PFSK-1 (cell line): ENCODE measurements around the gene ALG14.

Source experiments
- FOXP2 ChIP-seq: optimal IDR thresholded peaks from 2 replicates; pipeline ENCODE3; 2011; ENCODE audit warnings: borderline replicate concordance, control low read depth, inconsistent platforms; ENCODE audit not compliant: insufficient read depth; ENCODE audit errors: extremely low read length, extremely low read depth
- POLR2AphosphoS5 ChIP-seq: IDR thresholded peaks from 2 replicates; pipeline ENCODE4 v1.6.1; 2012; ENCODE audit warnings: low read depth, mild to moderate bottlenecking, control low read depth, low read length, moderate library complexity
- REST ChIP-seq, 2 experiments: IDR thresholded peaks; 2 replicates each; pipeline versions ENCODE4 v1.6.1 to v1.8.0; 2011 to 2012; ENCODE audit warnings: low read depth in 2 of 2, low read length in 2 of 2, control low read depth in 1 of 2, inconsistent platforms in 1 of 2, mild to moderate bottlenecking in 1 of 2, moderate library complexity in 1 of 2; ENCODE audit not compliant: insufficient read depth in 1 of 2
- SIN3A ChIP-seq: IDR thresholded peaks from 2 replicates; pipeline ENCODE4 v1.6.1; 2012; ENCODE audit warnings: mild to moderate bottlenecking, low read length, moderate library complexity, borderline replicate concordance; ENCODE audit not compliant: insufficient read depth
- TAF1 ChIP-seq: IDR thresholded peaks from 2 replicates; pipeline ENCODE4 v1.6.1; 2012; ENCODE audit warnings: low read length, control low read depth, borderline replicate concordance; ENCODE audit not compliant: insufficient read depth

Gene ALG14

GRCh38 chr1:94994805-94995204 lies 77.9 kb downstream of the ALG14 start:
- TF ChIP-seq POLR2AphosphoS5 = no peak

- TF ChIP-seq FOXP2 (no peak), POLR2AphosphoS5 (no peak), SIN3A (no peak), TAF1 (no peak), REST (IDR thresholded peaks at IDR 0.05; ENCODE audit: insufficient read depth in 1 of 2, low read depth in 2 of 2, low read length in 2 of 2) (no peak)
These were observed 78.7 kb downstream of the ALG14 start for GRCh38 chr1:94993931-94994645.

- TF ChIP-seq POLR2AphosphoS5 (no peak), REST (IDR thresholded peaks at IDR 0.05; ENCODE audit: insufficient read depth in 1 of 2, low read depth in 2 of 2, low read length in 2 of 2) (no peak), TAF1 (no peak), FOXP2 (no peak), SIN3A (no peak)
These were observed 79.7 kb downstream of the ALG14 start for GRCh38 chr1:94992863-94993563.

GRCh38 chr1:94992161-94992560 lies 80.6 kb downstream of the ALG14 start:
- no peak for TF ChIP-seq POLR2AphosphoS5
- no peak for TF ChIP-seq SIN3A
- no peak for TF ChIP-seq FOXP2
- TF ChIP-seq TAF1 = no peak
- no peak for TF ChIP-seq REST (IDR thresholded peaks at IDR 0.05; ENCODE audit: insufficient read depth in 1 of 2, low read depth in 2 of 2, low read length in 2 of 2)

DNA sequence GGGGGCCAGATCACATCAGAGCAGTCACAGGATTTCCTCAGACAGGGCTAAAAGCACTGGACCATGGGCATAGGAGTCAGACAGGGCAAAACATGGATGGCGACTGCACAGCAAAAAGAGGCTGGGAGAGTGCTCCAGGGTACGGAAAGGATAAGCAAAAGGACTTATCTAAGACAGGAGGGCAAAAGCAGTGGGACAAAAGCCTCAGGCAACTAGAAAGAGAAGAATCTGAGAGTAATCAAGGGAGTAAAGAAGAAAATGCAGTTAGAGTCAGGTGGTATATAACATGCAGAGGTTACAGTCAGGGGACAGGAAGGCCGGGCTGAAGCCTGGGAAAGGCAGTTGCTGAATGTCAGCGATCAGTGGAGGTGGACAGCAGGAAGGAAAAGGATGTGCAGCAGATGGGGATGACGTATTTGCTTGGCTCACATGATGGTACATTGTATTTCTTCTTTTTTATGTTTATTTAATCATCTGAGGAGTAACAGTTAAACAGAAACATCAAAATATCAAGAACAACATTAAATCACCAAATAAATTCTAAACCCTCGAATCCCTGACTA lies 82.8 kb downstream of the ALG14 start:
- TF ChIP-seq POLR2AphosphoS5 (no peak), FOXP2 (peak; percentile 43)

DNA sequence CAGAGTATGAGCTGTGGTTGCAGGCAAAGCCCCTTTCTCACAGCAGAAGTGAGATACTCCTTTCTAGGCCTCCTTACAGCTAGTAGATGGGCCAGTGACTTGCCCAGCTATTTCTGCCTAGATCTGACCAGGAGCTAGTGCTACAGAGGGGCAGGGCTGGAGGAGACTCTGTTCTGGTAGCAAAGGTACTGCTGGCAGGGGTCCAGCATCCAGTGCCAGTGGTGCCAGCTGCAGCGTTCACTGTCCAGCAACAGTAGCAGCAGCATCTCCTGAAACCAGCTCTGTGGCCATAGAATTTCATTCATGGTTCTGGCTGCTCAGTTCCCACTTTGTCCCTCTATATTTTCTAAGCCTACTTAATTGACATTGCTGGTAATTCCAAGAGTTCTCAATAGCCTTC lies 83.4 kb downstream of the ALG14 start:
- TF ChIP-seq SIN3A = no peak
- no peak for TF ChIP-seq REST (IDR thresholded peaks at IDR 0.05; ENCODE audit: insufficient read depth in 1 of 2, low read depth in 2 of 2, low read length in 2 of 2)
- no peak for TF ChIP-seq POLR2AphosphoS5
- no peak for TF ChIP-seq TAF1
- TF ChIP-seq FOXP2 = no peak
